SK-N-SH treated with all-trans-retinoic acid at 6 μM for 48 hours (cell line): ENCODE measurements around the gene ZNF225.

ENCODE experiments used
- ATAC-seq: fragments of 200-7000 bp; cut with Tn5 transposase; 3 replicates; pipeline ENCODE4 v1.9.1; 2020; ENCODE audit warnings: mild to moderate bottlenecking, moderate library complexity
- ARNTL ChIP-seq: fragments of 450-650 bp; formaldehyde crosslinking; IDR thresholded peaks from 2 replicates; pipeline ENCODE4 v1.5.0; 2020; ENCODE audit warnings: low read depth, mild to moderate bottlenecking, moderate library complexity, borderline replicate concordance
- BACH2 ChIP-seq: fragments of 250-450 bp; sonication (Bioruptor Pico); IDR thresholded peaks from 2 replicates; pipeline ENCODE4 v1.9.0; 2021; ENCODE audit warnings: mild to moderate bottlenecking, borderline replicate concordance
- CSDC2 ChIP-seq: fragments of 250-450 bp; sonication (Bioruptor Pico); IDR thresholded peaks from 2 replicates; pipeline ENCODE4 v1.5.0; 2020; ENCODE audit warnings: mild to moderate bottlenecking, moderate library complexity
- ESRRG ChIP-seq: fragments of 250-450 bp; sonication (Bioruptor Pico); IDR thresholded peaks from 2 replicates; pipeline ENCODE4 v1.6.1; 2021; ENCODE audit warnings: mild to moderate bottlenecking
- ISL1 ChIP-seq: fragments of 250-450 bp; sonication (Bioruptor Pico); IDR thresholded peaks from 2 replicates; pipeline ENCODE4 v2.1.2; 2022; ENCODE audit warnings: mild to moderate bottlenecking, moderate library complexity
- OSR1 ChIP-seq: fragments of 250-450 bp; sonication (Bioruptor Pico); IDR thresholded peaks from 2 replicates; pipeline ENCODE4 v1.8.0; 2022; ENCODE audit warnings: moderate library complexity, mild to moderate bottlenecking, inconsistent platforms
- PPARA ChIP-seq: fragments of 250-450 bp; sonication (Bioruptor Pico); IDR thresholded peaks from 2 replicates; pipeline ENCODE4 v1.5.0; 2020; ENCODE audit warnings: mild to moderate bottlenecking, borderline replicate concordance
- RARB ChIP-seq: fragments of 250-450 bp; sonication (Bioruptor Pico); IDR thresholded peaks from 2 replicates; pipeline ENCODE4 v1.8.0; 2021; ENCODE audit warnings: mild to moderate bottlenecking, moderate library complexity
- SNAI2 ChIP-seq: fragments of 250-450 bp; sonication (Bioruptor Pico); IDR thresholded peaks from 2 replicates; pipeline ENCODE4 v1.5.0; 2020; ENCODE audit warnings: mild to moderate bottlenecking, moderate library complexity
- TCF4 ChIP-seq: fragments of 250-450 bp; sonication (Bioruptor Pico); IDR thresholded peaks from 2 replicates; pipeline ENCODE4 v1.8.0; 2021; ENCODE audit warnings: mild to moderate bottlenecking, moderate library complexity, borderline replicate concordance
- TOX ChIP-seq: fragments of 250-450 bp; sonication (Bioruptor Pico); IDR thresholded peaks from 2 replicates; pipeline ENCODE4 v1.8.0; 2021; ENCODE audit warnings: mild to moderate bottlenecking, moderate library complexity, borderline replicate concordance
- ZC3H10 ChIP-seq: fragments of 250-450 bp; sonication (Bioruptor Pico); IDR thresholded peaks from 2 replicates; pipeline ENCODE4 v1.5.1; 2021; ENCODE audit warnings: mild to moderate bottlenecking, moderate library complexity
- ZFP3 ChIP-seq: fragments of 250-450 bp; sonication (Bioruptor Pico); IDR thresholded peaks from 2 replicates; pipeline ENCODE4 v1.5.0; 2020; ENCODE audit warnings: mild to moderate bottlenecking, moderate library complexity
- ZFP30 ChIP-seq: fragments of 450-650 bp; formaldehyde crosslinking; IDR thresholded peaks from 2 replicates; pipeline ENCODE4 v1.5.0; 2022; ENCODE audit warnings: mild to moderate bottlenecking, moderate library complexity
- ZNF565 ChIP-seq: fragments of 450-650 bp; formaldehyde crosslinking; conservative IDR thresholded peaks from 2 replicates; pipeline ENCODE4 v1.5.0; 2020; ENCODE audit warnings: low read depth, mild to moderate bottlenecking, moderate library complexity
- ZNF70 ChIP-seq: fragments of 450-650 bp; formaldehyde crosslinking; IDR thresholded peaks from 2 replicates; pipeline ENCODE4 v1.5.0; 2020; ENCODE audit warnings: mild to moderate bottlenecking, moderate library complexity
- TF ChIP-seq, protein P1 (sequence below): fragments of 250-450 bp; sonication (Bioruptor Pico); IDR thresholded peaks from 2 replicates; pipeline ENCODE4 v1.5.1; 2021; ENCODE audit warnings: mild to moderate bottlenecking, moderate library complexity
- TF ChIP-seq, protein P2 (sequence below): fragments of 250-450 bp; sonication (Bioruptor Pico); IDR thresholded peaks from 2 replicates; pipeline ENCODE4 v1.5.1; 2020; ENCODE audit warnings: low read depth, mild to moderate bottlenecking, moderate library complexity
- TF ChIP-seq, protein P3 (sequence below): fragments of 250-450 bp; sonication (Bioruptor Pico); IDR thresholded peaks from 2 replicates; pipeline ENCODE4 v1.8.0; 2020; ENCODE audit warnings: mild to moderate bottlenecking, moderate library complexity, borderline replicate concordance
- TF ChIP-seq, protein P4 (sequence below): fragments of 250-450 bp; sonication (Bioruptor Pico); IDR thresholded peaks from 2 replicates; pipeline ENCODE4 v1.5.0; 2020; ENCODE audit warnings: mild to moderate bottlenecking, moderate library complexity

ZNF225 gene

DNA sequence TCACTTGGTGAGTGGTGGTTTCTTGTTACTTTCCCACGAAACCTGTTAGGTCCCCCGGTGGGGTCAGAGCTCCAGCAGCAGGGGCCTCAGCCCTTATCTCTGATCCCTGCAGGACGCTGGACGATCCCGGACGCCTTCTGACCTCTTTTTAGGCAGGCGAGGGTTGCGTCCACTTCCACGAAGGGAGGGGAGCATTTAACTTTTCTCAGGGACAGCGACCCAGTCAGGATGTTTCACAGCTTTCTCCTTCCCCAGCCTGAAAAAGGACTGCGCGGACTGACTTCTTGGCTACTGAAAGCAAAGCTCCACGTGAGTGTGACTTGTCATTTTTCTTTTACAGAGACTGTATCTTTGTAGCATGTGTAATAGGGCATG is 28.8 kb downstream of the ZNF225 start:
- no peak for TF ChIP-seq BACH2 (CRISPR knock-in tag)
- TF ChIP-seq ESRRG (CRISPR knock-in tag) = no peak
- TF ChIP-seq, protein P1, sequence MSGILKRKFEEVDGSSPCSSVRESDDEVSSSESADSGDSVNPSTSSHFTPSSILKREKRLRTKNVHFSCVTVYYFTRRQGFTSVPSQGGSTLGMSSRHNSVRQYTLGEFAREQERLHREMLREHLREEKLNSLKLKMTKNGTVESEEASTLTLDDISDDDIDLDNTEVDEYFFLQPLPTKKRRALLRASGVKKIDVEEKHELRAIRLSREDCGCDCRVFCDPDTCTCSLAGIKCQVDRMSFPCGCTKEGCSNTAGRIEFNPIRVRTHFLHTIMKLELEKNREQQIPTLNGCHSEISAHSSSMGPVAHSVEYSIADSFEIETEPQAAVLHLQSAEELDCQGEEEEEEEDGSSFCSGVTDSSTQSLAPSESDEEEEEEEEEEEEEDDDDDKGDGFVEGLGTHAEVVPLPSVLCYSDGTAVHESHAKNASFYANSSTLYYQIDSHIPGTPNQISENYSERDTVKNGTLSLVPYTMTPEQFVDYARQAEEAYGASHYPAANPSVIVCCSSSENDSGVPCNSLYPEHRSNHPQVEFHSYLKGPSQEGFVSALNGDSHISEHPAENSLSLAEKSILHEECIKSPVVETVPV (CRISPR knock-in tag) = no peak
- no peak for TF ChIP-seq OSR1 (CRISPR knock-in tag)
- TF ChIP-seq SNAI2 = no peak
- TF ChIP-seq, protein P2, sequence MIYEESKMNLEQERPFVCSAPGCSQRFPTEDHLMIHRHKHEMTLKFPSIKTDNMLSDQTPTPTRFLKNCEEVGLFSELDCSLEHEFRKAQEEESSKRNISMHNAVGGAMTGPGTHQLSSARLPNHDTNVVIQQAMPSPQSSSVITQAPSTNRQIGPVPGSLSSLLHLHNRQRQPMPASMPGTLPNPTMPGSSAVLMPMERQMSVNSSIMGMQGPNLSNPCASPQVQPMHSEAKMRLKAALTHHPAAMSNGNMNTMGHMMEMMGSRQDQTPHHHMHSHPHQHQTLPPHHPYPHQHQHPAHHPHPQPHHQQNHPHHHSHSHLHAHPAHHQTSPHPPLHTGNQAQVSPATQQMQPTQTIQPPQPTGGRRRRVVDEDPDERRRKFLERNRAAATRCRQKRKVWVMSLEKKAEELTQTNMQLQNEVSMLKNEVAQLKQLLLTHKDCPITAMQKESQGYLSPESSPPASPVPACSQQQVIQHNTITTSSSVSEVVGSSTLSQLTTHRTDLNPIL (CRISPR knock-in tag) = no peak
- TF ChIP-seq ARNTL (CRISPR knock-in tag) = no peak
- TF ChIP-seq TOX (CRISPR knock-in tag) = no peak
- TF ChIP-seq, protein P3, sequence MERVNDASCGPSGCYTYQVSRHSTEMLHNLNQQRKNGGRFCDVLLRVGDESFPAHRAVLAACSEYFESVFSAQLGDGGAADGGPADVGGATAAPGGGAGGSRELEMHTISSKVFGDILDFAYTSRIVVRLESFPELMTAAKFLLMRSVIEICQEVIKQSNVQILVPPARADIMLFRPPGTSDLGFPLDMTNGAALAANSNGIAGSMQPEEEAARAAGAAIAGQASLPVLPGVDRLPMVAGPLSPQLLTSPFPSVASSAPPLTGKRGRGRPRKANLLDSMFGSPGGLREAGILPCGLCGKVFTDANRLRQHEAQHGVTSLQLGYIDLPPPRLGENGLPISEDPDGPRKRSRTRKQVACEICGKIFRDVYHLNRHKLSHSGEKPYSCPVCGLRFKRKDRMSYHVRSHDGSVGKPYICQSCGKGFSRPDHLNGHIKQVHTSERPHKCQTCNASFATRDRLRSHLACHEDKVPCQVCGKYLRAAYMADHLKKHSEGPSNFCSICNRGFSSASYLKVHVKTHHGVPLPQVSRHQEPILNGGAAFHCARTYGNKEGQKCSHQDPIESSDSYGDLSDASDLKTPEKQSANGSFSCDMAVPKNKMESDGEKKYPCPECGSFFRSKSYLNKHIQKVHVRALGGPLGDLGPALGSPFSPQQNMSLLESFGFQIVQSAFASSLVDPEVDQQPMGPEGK (CRISPR knock-in tag) = no peak
- TF ChIP-seq, protein P4, sequence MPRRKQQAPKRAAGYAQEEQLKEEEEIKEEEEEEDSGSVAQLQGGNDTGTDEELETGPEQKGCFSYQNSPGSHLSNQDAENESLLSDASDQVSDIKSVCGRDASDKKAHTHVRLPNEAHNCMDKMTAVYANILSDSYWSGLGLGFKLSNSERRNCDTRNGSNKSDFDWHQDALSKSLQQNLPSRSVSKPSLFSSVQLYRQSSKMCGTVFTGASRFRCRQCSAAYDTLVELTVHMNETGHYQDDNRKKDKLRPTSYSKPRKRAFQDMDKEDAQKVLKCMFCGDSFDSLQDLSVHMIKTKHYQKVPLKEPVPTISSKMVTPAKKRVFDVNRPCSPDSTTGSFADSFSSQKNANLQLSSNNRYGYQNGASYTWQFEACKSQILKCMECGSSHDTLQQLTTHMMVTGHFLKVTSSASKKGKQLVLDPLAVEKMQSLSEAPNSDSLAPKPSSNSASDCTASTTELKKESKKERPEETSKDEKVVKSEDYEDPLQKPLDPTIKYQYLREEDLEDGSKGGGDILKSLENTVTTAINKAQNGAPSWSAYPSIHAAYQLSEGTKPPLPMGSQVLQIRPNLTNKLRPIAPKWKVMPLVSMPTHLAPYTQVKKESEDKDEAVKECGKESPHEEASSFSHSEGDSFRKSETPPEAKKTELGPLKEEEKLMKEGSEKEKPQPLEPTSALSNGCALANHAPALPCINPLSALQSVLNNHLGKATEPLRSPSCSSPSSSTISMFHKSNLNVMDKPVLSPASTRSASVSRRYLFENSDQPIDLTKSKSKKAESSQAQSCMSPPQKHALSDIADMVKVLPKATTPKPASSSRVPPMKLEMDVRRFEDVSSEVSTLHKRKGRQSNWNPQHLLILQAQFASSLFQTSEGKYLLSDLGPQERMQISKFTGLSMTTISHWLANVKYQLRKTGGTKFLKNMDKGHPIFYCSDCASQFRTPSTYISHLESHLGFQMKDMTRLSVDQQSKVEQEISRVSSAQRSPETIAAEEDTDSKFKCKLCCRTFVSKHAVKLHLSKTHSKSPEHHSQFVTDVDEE (CRISPR knock-in tag) = no peak
- TF ChIP-seq RARB = no peak
- no peak for TF ChIP-seq CSDC2 (CRISPR knock-in tag)
- TF ChIP-seq ZFP30 (CRISPR knock-in tag) = no peak
- no peak for TF ChIP-seq TCF4 (CRISPR knock-in tag)
- no peak for TF ChIP-seq ZNF565 (CRISPR knock-in tag)
- no peak for TF ChIP-seq PPARA (CRISPR knock-in tag)
- ATAC-seq = peak; percentile 48

DNA sequence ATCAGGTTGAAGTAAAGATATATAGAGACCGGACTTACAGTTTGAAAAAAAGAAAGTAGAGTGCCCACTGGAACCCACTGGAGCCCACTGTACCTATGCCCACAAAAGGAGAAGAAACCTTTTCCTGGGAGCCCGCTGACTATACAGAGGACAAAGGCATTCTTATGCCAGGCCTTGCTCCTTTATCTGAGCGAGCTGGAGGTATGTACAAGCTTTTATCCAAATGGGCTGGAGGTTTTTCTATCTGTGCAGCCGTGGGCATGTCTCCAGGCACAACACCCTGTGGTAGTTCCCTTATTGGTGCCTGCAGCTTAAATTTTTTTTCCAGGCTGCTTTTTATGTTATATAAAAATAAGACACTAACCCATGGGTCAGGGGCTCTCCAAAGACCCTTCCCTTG is 36.6 kb downstream of the ZNF225 start:
- no peak for TF ChIP-seq BACH2 (CRISPR knock-in tag)
- TF ChIP-seq ZFP30 (CRISPR knock-in tag) = no peak
- no peak for TF ChIP-seq TOX (CRISPR knock-in tag)
- TF ChIP-seq, protein P1 (CRISPR knock-in tag) = no peak
- TF ChIP-seq PPARA (CRISPR knock-in tag) = no peak
- TF ChIP-seq ESRRG (CRISPR knock-in tag) = no peak
- TF ChIP-seq RARB = no peak
- TF ChIP-seq ZFP3 (CRISPR knock-in tag) = no peak
- no peak for TF ChIP-seq ISL1 (CRISPR knock-in tag)
- TF ChIP-seq ZC3H10 (CRISPR knock-in tag) = no peak
- TF ChIP-seq, protein P2 (CRISPR knock-in tag) = no peak
- no peak for TF ChIP-seq SNAI2
- no peak for TF ChIP-seq ZNF565 (CRISPR knock-in tag)
- ATAC-seq = no peak

DNA sequence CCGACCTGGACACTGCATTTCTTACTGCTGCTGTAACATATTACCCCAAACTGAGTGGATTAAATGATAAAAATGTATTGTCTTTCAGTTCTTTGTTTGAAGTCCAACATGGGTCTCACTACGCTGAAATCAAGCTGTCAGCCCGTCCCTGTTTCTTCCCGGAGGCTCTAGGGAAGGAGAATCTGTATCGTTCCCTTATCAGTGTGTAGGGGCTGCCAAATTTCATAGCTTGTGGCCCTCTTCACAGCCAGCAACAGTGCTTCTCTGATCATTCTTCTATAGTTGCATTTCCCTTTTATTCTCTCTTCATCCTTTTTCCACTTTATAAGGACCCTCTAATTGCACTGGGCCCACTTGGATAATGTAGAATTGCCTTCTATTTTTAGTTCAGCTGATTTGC is 38.3 kb downstream of the ZNF225 start:
- no peak for ATAC-seq
- TF ChIP-seq TOX (CRISPR knock-in tag) (no peak), CSDC2 (CRISPR knock-in tag) (no peak), ZNF70 (CRISPR knock-in tag) (no peak)
